Fibroblast of the aortic adventitia (primary cell): ENCODE data around the gene RABAC1. TPM values are rescaled to one million over a fixed set of nuclear protein-coding genes. Genes with fewer than 3 reads are reported as not detected.

Experiments used
- DNase-seq: peaks from one replicate; pipeline ENCODE4 v3.0.0-alpha.2; 2010; ENCODE audit warnings: low read depth
- H3K4me3 ChIP-seq: 2 replicates; pipeline ENCODE4 v1.5.1; 2011; ENCODE audit warnings: low read depth, mild to moderate bottlenecking, control low read depth, low read length, moderate library complexity
- CTCF ChIP-seq: IDR thresholded peaks from 2 replicates; pipeline ENCODE4 v1.5.1; 2011; ENCODE audit warnings: mild to moderate bottlenecking, low read length, control low read depth, inconsistent platforms; ENCODE audit not compliant: insufficient read depth
- total RNA-seq: library from RNA; depleted of rRNA; stranded (reverse); fragments of >200 nt; gene quantifications from 2 replicates; pipeline ENCODE4 v1.2.3, GENCODE V29; 2012; ENCODE audit warnings: low replicate concordance

RABAC1 gene
- total RNA-seq, 1 donor: 122 TPM

DNA sequence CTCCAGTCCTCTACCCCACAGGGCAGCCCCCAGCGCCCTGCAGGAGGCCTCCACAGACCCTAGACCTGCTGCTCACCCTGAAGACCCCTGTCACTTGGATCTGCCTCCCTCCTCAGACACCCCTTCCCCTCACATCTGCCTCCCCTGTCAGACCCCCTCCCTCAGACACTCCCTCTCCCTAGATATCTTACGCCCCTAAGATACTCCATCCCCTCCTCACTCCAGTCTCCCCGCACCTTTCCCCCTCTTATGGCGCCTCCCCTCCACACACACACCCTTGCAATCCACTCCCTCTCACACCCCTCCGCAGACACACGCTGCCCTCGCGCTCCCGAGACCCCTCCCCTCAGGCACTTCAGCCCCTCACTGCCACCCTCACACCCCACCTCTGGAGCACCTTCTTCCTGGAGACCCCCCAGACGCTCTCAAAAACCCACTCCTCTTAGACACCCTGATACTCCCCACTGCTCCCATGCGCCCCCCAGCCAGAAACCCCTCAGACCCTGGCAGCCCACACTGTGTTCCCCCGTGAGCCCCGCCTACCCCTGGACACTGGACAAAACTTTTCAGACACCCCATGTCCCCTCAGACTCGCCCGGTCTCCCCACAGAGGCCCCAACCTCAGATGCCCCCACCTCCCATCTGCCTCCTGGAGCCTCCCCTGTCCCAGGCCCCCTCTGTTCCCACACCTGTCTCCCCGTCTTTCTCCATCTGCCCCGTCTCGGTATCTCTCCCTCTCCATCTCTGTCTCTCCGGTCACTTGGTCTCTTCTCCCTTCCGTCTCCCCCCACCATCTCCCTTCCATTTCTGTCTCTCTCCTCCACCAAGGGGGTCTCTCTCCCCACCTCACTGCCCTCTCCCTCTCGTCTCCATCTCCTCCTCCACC is 45.3 kb downstream of the RABAC1 start:
- H3K4me3 ChIP-seq: no peak overlapping the region
- DNase-seq: no peak
- no peak for TF ChIP-seq CTCF

- TF ChIP-seq CTCF: no peak
- no peak overlapping the region for H3K4me3 ChIP-seq
- no peak for DNase-seq
Observed at GRCh38 chr19:41912899-41913537, 46.1 kb downstream of the RABAC1 start.

DNA sequence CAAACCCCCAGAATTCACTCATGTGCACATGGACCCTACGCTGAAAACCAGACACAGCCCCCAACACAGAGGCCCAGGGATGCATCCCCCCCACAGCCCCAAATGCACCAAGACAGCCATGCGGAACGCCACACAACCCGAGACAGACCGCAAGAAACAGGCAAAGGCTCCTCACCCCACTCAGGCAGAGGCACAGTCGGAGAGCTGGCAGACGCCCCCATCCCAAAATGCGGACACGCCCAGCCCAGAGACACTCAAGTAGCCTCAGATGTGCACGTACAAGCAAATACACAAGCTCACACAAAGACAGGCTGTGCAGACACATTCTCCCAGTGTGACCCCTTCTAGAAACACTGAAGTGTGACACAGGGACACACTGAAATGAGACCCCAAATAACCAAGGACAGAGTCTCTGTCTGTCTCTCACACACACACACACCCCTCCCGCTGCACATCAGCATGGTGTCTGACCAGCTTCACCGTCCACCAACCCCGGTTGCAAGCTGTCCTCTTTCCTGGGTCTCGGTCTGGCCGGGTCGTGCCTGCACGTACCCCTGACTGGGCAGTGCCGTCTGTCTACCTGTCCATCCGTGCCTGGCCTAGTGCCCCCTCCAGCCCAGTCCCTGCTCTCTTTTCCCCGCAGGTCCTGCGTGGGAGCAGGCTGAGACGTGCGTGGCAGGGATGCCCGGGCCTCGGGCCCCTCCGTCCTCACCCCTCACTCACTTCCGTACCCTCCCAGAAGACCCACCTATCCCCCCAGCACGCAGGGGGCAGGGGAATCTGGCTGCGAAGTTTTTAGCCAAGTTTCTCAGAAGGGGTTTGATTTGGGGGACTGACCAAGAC is 47.0 kb downstream of the RABAC1 start:
- TF ChIP-seq CTCF: no peak
- no peak for DNase-seq
- H3K4me3 ChIP-seq: no peak overlapping the region

GRCh38 chr19:41910992-41911888 is 47.9 kb downstream of the RABAC1 start:
- DNase-seq: no peak
- no peak overlapping the region for H3K4me3 ChIP-seq
- no peak for TF ChIP-seq CTCF

DNA sequence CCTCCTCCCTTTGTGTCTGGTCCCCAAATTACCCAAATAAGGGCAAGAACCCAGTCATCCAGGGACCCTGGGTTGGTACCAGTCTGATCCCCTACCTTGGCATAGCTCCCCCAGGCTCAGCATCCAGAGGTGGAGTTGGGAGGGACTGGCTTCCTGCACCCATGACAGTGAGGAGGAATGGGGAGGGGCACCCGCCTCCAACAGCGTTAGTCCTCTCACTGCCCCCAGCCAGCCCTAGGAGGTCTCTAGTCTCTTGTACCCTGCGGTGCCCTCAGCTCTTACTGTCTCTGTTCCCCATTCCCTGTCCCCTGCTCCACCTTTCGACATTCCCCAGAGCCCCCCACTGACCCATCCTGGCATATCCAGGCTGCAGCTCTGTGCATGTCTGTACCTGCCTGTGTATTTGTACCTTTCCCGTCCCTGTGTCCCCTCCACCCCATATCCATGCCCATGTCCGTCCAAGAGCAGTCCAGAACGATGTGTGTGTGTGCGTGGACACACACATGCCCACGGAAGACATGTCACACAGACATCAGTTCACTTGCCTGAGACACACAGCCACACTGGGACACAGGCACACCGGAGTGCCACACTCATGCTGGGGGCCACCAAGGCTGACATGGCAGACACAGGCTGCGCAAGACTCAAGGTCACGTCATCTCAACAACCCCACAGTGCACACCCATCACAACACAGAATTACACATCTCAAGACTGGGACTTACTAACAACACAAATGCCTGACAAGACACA is 48.7 kb downstream of the RABAC1 start:
- DNase-seq: no peak
- TF ChIP-seq CTCF: no peak

More for the DNA sequence above, 48.7 kb downstream of the RABAC1 start:
- no peak overlapping the region for H3K4me3 ChIP-seq
